Activated CD4-positive, CD25-positive, alpha-beta regulatory T cell (primary cell): Measurements from ENCODE around the gene APBA1.

Experiments used
- DNase-seq, 4 experiments: peaks; one replicate each; lab custom pipeline; 2025; lab: John Stamatoyannopoulos, UW

APBA1 gene

GRCh38 chr9:69472101-69472620 is 200.0 kb downstream of the APBA1 start:
- no peak for DNase-seq

GRCh38 chr9:69471433-69471832 is 200.7 kb downstream of the APBA1 start:
- no peak for DNase-seq

- no peak for DNase-seq
These were observed 201.8 kb downstream of the APBA1 start for GRCh38 chr9:69470186-69470977.

- no peak for DNase-seq
These were observed 203.0 kb downstream of the APBA1 start for GRCh38 chr9:69469136-69469535.

DNA sequence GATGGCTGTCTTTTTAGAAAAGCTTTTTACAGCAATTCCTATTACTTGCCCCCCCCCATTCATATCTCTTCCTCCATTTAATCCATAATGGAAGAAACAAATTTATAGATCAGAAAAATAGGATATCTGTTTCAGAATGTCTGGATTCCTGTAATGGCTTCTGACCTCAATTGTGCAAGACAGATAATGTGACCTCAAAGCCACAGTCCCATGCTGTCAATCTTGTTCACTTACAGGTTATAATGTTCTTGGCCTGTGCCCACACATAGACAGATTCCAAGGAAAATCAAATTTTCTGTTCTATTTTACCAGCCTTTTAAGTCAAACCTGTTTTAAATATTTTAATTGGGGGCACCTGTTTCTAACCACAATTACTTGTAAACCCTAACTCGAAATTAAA is 203.8 kb downstream of the APBA1 start:
- no peak for DNase-seq

DNA sequence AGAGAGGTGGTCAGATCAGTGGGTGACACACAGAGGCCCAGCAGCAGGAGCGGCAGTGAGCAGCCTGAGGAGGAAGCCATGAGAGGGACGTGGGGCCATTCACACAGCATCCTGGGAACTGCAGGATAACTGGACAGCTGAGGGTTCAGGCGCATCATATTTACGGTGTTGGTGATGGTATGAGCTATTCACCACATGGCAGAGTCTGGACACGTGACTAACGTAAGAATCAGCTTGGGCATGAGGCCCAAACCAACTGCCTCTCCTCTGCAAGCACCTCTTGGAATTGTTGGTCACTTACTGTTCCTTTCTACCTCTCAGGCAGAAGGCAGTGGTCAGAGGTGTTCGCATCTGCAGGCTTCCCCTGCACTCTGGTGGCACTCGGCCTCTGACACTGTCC is 206.0 kb downstream of the APBA1 start:
- DNase-seq: no peak

GRCh38 chr9:69465473-69465872 is 206.7 kb downstream of the APBA1 start:
- DNase-seq: no peak

GRCh38 chr9:69463497-69464068 is 208.6 kb downstream of the APBA1 start:
- no peak for DNase-seq

- DNase-seq: no peak
These were observed 209.8 kb downstream of the APBA1 start for GRCh38 chr9:69462394-69462793.

GRCh38 chr9:69461103-69461887 is 210.9 kb downstream of the APBA1 start:
- DNase-seq: no peak

DNA sequence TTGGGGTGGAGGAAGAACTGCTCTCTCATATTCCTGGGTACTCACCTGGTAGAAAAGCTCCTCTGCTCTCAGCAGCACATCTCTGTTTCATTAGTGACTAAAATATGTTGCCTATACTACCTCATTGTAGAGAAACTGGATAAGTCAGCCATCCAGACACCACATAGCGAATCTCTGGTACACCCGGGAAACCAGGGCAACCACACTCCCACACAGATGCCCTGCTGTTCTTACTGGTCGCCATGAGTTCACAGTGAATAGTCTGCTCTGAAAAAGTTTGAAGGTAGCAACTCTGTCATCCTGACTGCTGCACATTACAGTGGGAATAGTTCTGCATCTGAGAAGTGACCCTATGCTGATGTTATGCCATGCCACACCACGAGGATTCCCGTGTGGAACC is 212.2 kb downstream of the APBA1 start:
- no peak for DNase-seq

DNA sequence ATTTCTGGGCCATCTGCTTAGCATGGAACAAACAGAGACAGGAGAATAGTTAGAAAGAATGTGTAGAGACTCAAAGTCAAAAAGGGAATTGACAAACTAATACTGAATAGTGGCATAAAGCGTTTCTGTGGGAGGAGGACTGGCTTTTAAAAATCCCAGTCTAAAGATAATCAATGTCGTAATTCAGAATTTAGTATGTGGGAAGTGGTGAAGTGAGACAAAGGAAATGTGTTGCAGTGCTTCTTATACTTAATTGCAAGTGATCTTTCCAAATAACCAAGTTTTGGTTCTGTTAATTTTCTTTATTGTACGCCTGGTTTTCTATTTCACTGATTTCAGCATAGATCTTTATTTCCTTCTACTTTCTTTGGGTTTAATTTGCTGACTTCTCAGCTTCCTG is 214.0 kb downstream of the APBA1 start:
- no peak for DNase-seq

DNA sequence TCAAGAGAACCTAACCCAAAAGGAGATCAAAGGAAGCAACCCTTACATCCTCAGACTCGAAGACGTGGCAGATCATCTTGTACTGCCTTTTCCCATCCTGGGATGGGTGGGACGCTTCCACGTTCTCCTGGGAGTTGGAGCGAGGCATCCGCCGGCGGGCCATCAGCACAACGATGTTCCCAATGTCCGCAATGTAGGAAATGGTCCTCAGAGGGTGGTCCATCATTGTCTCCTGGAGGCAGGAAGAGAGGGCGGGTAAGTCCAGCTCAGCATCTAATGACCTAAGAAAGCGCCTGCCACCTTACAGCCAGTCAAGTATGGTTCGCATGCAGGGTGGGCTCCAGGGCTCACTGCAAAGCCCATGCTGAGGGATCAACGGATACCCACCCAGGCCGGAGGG is 216.0 kb downstream of the APBA1 start:
- no peak for DNase-seq

DNA sequence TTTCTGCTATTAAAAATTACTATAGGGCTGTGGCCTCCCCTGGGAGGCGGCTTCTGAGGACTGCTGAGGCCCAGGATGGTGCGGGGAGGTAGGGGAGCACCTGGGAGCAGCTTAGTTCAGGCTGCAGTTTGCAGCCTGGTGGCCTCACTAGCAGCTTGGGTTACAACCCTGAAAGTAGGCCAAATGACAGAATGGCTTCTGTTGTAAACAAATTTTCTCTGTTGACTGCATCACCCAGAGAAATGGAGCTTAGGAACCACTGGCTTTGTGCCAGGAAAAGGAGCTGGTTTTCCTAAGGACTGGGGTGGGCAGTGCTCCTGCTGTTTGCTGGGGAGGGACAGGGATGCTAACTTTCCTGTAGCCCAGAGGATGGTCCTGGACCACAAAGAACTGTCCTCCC is 216.9 kb downstream of the APBA1 start:
- no peak for DNase-seq

DNA sequence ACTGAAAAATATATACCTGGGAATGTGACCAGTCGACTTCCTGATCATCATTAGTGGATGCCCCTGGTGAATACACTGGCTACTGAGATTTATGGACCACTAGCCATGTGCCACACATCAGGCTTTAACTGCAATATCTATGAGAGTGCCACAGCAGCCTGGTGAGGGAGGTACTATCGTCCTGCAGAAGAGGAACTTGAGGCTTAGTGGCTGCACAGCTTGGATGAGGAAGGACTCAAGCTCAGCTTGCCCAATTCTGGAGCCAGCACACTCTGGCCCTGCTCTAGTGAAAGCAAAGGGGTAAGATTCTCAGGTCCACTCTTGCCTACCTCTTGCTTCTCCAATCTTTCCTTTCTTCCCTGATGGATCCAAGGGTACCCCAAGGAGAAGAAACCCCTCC is 217.8 kb downstream of the APBA1 start:
- DNase-seq: no peak

- no peak for DNase-seq
These were observed 218.4 kb downstream of the APBA1 start for GRCh38 chr9:69453746-69454145.

- DNase-seq: no peak
These were observed 219.9 kb downstream of the APBA1 start for GRCh38 chr9:69452110-69452782.

- DNase-seq: no peak
These were observed 225.7 kb downstream of the APBA1 start for GRCh38 chr9:69446496-69446895.

DNA sequence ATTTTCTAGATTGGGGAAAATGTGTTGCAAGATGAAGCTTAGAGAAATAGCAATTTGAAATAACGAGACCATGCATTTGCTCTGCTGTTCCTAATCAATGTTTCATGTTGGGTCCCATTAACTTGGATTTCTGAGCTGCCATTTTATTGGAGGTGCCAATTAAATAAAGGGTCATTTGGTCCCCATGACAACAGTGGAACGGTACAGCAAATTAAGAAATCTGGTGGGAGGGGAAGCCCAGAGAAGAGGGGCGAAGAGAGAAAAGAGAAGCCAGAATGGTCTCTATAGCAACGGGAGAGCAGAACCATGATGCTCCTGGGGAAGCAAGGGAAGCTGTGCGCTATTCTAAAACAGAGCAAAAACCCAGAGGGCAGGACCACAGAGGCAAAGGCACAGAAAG is 226.9 kb downstream of the APBA1 start:
- DNase-seq: no peak

DNA sequence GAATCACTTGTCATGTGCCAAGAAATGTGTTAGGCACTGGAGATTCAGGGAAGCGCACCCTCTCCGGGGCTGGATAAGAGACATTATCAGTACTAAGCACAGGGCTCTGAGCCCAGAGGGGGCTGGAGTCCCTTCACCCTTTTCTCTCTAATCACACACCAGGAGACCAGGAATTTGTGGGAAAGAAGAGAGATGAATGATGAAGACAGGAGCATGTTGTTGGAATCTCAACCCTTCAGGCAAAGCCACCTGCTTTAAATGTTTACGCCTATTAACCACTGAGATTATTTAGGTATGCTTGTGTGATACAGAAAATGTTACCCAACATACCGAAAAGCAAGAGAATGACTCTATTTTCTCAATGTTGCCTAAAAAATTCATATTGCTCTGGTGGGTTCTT is 227.4 kb downstream of the APBA1 start:
- no peak for DNase-seq

GRCh38 chr9:69444021-69444420 is 228.2 kb downstream of the APBA1 start:
- no peak for DNase-seq

DNA sequence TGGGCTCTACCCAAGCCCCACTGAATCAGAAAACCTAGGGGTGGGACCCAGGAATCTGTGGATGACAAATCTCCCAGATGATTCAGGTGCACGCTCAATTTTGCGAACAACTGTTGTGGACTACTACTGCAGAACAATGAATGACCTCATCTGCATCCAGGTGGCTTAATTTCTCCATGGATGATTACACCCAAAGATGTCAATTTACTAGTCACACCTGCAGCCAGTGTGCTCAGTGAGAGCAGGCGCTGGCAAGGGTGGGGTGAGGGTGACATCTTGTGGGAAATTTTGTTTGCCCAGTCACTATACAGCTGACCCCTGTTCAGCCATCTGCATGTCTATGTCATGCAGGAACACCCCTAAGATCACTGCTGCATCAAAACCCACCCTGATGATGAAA is 229.0 kb downstream of the APBA1 start:
- no peak for DNase-seq
